Ecto neural progenitor cell (in vitro differentiated cells): ENCODE data around the gene PGM1.
"Not testable (repeated sequence)": the region's sequence is repeated elsewhere in the genome, so short reads cannot be mapped to it uniquely, and the experiment has no call there.

Experiments used
- DNase-seq: peaks from one replicate; pipeline ENCODE4 v3.0.0-alpha.2; 2018; ENCODE audit warnings: low spot score

PGM1 gene

DNA sequence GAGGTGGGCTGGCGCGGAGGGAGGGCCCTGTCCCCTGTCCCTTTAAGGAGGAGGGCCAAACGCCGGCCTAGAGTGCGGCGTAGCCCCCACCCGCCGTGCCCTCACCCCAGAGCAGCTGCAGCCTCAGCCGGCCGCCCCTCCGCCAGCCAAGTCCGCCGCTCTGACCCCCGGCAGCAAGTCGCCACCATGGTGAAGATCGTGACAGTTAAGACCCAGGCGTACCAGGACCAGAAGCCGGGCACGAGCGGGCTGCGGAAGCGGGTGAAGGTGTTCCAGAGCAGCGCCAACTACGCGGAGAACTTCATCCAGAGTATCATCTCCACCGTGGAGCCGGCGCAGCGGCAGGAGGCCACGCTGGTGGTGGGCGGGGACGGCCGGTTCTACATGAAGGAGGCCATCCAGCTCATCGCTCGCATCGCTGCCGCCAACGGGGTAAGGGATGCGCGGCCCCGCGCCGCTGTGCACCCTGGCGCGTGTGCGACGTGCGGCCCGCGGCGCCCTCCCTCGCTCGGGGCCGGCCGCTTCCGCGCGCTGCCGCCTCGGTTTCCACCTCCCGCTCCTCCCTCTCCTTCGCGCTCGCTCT is at the start of gene PGM1:
Gene PGM1, plus strand, starts transcription at position 109 of the 583 bp plus-strand sequence. Its CDS starts 78 bp downstream, at position 187.
- DNase-seq: peak; percentile 84

DNA sequence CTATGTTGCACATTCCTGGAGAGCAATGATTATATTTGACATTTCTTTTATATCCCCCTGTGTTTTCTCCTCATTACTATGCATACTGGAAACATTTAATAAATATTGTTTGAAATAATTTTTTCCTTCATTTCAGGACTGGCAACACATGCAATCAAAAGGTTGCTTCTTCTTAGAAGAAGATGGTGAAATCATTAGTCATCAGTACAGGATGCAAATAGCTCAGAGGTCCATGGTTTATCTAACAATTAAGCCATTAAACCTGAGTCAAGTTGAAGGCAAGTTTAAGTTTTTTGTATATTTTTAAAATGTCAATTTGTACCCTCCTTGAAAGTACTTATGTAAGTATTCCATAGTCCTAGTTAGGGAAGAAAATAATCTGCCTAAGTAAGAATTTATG is 47.4 kb upstream of the PGM1 start:
- no peak for DNase-seq

DNA sequence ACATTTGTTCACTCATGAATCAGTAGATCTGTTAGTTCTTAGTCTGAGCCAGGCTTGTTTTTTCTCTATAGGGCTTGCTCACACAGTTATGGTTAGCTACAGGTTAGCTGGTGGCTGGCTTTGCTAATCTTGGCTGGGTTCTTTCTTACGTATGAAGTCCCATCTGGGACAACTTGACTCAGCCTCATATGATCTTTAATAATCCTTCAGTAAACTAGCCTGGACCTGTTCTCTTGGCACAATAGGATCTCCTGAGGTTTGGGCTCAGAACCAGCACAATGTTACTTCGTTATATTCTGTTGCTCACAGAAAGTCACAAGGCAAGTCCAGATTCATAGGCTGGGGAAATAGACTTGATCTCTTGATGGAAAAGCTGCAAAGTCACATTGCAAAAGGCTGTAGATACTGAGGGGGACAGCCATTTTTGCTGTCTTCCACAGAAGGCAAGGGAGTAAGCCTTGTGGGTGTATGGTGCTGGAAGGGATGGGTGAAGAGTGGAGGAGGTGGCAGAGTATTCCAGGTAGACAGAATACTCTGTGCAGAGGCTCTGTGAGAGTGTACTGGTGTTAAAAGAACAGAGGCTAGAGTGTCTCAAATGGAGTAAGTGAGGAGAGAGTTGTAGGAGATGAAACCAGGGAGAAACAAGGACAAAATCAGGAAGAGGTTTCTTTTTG is 45.5 kb upstream of the PGM1 start:
- DNase-seq: no peak

DNA sequence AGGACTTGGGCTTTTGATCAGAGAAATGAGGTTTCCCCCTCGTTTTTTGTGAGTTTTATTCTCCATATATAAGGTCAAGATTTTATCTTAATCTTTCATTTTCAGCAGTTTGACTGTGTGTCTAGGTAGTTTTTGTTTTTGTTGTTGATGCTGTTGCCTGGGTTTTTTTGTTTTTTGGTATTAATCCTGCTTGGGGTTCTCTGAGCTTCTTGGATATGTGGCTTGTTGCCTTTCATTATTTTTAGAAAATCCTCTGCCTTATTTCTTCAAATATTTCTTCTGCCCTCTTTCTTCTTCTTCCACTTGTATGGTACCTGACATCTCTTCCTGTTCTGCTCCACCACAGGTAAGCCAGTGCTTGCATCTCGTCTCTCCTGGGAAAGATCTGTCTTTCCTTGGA is 44.9 kb upstream of the PGM1 start:
- DNase-seq: no peak

DNA sequence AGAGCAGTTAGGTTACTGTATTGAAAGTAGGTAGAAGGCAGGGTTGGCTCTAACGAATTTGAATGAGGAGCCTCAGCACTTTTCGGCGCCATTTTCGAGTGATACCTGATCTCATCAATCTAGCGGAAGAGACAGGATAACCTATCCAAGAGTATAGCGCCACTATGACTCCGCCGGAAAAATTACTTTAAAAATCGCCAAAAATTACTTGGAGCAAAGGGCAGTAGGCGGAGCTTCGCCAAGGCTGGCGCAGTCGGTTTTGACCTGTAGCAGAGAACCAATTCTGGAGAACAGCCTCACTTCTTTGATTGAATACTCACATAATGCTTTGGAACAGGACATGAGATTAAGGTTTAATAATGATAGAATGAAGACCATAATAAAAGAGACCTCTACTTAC is 44.3 kb upstream of the PGM1 start:
- DNase-seq: no peak

DNA sequence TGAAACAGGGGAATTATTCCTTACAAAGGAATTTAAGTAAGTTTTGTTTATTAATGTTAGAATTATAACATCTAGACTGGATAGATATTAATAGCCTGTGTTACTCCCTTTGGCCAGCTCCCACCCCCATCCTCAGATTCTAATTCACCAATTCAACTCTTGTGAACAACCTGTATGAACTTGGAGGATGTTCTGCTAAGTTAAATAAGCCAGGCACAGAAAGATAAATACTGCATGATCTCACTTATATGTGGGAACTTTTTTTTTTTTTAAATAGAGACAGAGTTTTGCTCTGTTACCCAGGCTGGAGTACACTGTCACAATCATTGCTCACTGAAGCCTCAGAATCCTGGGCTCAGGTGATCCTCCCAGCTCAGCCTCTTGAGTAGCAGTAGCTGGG is 37.7 kb upstream of the PGM1 start:
- no peak for DNase-seq

DNA sequence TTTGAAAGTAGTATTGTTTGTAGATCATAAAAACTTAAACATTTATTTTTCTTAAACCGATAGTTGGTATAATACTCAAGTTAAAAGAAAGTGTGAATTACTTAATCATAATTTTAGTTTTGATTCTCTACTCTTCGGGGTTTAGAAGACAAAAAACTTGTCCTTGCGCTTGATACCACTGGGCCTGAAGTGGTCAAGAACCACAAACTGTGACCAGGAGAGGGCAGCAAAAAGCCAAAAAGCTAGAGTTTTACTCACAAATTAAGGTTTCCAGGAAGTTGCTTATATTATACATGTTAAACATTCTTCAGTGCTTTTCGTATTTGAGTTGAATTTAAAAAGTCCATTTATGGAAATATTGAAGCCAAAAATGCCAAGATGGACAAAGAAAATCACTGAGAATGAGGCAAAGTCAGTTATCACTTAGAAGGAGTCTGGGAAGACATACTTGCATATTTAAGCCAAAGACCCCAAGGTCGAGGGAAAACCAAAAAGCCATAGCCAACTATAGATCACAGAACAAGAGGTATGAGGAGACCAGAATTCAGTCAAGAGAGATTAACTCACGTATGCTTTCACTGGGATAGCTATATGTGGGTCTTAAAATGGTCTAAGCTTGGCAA is 35.7 kb upstream of the PGM1 start:
- no peak for DNase-seq

DNA sequence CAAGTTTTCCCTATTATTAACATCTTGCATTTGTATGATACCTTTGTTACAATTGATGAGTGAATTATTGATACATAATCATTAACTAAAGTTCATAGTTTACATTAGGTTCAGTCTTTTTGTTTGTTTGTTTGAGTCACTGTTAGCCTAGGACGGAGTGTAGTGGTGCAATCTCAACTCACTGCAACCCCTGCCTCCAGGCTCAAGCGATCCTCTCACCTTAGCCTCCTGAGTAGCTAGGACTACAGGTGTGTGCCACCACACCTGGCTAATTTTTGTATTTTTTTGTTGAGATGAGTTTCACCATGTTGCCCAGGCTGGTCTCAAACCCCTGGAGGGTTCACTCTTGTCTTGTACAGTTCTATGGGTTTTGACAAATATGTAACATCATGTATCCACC is 33.9 kb upstream of the PGM1 start:
- DNase-seq: no peak

DNA sequence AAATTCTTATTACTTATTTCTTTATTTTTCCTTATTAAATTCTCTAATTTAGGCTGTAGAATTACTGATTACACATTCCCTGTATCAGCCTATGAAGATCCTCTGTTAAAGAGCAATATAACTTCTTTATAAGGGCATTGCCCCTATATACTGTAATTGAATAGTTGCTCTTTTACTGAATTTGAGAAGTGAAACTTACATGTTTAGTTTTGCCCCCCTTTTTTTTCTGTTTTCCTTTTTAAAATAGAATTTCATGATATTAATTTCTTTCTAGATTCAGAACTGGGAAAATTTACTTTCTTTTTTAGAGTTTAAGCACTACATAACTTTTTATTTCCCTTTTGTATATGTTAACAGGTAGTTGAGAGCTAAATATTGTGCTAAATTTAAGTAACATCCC is 29.5 kb upstream of the PGM1 start:
- DNase-seq: no peak

DNA sequence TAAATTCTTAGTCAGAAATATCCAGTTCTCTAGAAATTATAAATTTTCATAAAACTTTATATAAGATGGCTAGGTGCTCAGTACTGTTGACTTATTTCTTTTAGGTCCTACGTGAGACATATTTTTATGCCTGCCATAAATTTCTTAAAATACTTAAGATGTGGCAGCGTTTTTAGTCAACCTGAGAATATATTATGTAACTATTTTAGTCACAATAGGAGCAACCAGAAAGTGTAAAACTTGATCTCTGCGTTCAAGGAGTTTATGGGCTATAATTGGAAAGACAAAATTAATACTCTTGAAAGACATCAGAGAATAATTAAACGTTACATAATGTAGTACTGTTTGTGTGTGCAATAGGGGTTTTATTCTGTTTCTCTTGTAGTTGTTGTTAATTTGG is 24.1 kb upstream of the PGM1 start:
- DNase-seq: no peak

DNA sequence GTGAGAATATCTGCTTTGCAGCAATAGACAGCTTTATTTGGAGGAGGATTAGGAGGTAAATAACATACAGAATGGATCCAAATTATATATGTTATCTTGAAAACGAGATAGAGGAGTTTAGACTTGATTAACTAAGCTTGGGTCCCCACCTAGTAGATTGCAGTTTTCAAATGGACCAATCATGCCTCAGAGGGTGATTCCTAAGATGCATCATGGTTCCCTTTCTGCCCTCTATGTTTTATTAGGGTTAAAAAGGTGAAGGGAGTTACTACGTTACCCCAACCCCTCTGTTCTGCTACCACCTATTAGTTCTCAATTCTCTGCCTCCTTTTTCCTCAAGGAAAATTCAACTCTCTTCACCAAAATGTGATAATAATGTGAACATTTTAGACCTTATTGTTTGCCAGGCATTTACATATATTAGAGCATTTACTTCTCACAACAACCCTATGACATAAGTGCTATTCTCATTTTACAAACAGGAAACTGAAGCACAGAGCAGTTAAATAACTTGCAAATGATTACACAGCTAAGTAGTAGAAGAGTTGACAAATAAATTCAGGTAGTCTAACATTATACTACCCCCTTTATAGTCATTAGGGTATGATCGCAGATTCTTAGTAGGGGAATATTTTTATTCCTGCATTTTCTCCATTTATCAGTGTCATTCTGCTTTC is 23.4 kb upstream of the PGM1 start:
- no peak for DNase-seq

DNA sequence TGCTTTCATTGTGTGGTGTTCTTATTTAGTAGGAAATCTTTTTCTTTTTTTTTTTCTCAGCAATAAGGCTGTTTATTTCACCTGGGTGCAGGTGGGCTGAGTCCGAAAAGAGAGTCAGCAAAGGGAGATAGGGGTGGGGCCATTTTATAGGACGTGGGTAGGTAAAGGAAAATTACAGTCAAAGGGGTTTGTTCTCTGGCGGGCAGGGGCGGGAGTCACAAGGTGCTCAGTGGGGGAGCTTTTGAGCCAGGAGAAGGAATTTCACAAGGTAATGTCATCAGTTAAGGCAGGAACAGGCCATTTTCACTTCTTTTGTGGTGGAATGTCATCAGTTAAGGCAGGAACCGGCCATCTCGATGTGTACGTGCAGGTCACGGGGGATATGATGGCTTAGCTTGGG is 20.5 kb upstream of the PGM1 start:
- DNase-seq: not testable (repeated sequence)

DNA sequence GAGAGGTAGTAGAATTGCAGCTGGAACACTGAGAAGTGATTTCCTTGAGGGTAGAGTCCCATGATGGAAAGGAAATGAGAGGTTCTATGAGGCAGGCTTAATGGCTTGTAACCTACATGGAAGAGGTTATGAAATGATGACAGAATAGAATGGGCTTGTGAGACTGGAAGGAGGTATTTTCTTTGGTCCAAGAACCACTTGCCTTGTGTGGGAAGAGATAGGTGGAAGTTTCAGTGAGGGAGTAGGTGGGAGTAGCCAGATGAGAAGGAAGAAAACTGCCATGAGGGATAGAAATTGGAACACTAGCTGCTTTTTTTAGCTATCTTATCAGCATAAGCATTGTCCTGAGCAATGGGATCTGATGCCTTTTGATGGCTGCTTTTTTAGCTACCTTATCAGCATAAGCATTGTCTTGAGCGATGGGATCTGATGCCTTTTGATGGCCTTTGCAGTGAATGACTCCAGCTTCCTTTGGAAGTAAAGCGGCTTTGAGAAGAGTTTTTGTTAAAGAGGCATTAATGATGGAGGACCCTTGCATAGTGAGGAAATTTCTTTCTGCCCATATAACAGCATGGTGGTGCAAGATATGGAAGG is 18.9 kb upstream of the PGM1 start:
- not testable (repeated sequence) for DNase-seq

DNA sequence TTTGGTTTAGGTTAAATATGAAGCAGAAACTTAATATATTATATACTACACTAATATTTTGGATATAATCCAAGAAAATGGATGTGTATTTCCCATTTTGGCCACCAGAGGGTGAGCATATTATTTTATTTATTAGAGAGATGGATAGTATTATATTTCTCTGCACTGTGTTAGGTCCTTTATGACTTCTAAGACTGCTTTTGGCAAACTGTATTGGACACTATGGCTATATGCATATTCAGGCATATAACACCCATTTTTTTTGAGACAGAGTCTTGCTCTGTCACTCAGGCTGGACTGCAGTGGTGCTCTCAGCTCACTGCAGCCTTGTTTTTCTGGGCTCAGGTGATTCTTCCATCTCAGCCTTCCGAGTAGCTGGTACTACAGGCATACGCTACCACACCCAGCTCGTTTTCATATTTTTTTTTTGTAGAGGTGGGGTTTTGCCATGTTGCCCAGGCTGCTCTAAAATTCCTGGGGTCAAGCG is 17.8 kb upstream of the PGM1 start:
- DNase-seq: no peak

DNA sequence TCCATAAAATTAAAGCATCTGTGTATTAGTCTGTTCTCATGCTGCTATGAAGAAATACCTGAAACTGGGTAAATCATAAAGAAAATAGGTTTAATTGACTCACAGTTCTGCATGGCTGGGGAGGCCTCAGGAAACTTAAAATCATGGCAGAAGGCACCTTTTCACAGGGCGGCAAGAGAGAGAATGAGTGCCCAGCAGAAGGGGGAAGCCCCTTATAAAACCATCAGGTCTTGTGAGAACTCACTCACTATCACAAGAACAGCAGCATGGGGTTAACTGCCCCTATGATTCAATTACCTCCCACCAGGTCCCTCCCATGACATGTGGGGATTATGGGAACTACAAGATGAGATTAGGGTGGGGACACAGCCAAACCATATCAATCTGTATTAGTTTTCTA is 6.9 kb upstream of the PGM1 start:
- not testable (repeated sequence) for DNase-seq

DNA sequence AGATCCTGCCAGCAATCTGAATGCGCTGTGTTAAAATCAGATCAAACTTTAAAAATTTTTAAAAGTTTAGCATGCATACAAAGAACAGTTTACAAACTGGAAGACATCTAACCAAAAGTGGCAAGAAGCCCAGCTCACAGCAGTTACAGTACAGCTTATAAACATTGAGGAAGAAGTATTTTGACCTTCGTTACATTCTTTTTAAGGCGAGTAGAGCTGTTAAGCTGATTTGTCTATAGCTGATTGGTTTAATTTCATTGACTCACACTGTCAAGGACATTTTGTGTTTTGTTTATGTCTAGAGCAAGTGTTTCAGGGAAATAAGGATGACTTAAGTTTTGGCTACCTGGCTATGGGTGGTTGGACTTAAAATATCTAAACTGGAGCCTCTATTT is 3.0 kb upstream of the PGM1 start:
- DNase-seq: no peak

DNA sequence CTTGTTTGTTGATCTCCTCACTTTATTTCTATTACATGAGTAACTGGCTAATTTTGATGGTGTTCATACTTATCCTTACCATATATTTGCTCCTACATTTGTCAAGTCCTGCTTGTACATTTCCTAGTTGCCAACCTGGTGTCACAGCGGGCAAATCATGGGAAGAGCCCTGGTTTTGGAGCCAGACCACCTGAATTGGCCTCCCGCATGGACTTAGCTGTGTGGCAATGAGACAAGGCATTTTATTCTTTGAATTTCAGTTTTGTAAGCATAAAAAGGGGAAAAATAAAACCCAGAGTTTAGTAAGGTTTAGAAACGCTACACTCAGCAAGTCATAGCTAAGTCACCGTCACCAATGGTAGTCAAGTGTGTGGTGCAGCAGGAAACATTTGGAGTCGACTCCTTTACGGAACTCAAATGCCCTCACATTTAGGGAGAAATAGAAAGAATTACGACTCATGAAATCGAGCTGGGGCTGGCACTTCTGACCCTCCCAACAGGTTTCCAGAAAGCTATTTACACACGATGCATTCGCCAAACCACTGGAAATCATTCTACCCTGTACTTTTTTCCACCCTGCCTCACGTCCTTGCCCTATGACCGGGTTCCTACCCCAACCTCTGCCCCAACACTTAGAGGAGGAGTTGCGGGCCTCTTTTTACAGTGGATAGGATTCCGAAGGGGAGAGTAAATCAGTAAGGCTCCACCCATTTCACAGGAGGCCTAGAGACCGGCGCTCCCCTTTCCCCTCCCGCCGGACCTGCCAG is 492 bp upstream of the PGM1 start:
- no peak for DNase-seq

DNA sequence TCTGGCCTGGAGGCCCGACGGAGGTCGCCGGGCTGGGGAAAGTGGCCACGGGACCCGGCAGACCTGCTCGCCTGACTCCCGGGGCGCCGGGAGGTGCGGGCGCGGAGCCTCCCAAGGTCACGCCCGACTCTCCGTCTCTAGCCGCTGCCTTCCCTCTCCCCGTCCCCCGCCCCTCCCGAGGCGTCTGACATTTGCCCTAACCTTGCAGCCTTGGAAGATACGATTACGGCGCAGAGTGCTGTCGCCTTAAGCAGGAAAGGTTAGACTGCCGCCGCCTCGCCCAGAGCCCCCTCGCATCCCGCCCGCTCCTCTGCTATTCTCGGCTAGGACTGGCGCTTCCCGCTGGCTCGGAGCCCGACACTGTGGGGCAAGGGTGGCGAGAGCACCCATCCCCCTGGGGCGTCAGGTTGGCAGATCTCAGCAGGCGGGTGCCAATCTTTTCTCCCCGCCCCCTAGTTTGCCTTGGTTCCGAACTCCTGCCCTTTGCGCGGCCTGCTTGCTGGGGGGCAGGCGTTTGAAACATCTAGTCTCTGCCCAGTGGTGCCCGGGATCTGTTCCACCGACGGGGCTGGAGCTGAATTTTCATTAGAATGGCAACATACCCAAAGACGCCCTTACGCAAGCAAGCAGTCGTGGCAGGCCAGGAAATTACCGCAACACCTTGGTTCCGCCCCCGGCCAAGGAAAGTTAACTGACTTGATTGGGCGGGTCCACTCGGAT is 835 bp downstream of the PGM1 start:
- peak; percentile 76 for DNase-seq

DNA sequence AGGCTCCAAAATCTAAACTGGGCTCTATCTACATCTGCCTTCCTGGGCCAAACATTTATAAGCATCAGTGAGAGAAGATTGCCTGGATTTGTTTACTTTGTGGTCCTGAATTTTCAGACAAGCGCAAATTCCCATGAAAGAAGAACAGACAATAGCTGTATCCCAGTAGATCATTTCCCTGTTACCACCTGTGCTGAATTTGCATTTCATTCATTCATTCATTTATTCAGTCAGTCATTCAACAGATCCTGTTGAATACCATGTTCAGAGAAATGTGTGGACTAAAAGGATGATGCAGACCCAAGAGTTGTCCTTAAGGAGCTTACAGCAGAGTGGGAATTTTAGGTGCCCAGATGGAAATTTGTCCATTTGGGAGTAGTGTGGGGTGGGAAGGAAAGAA is 2.2 kb downstream of the PGM1 start:
- no peak for DNase-seq

DNA sequence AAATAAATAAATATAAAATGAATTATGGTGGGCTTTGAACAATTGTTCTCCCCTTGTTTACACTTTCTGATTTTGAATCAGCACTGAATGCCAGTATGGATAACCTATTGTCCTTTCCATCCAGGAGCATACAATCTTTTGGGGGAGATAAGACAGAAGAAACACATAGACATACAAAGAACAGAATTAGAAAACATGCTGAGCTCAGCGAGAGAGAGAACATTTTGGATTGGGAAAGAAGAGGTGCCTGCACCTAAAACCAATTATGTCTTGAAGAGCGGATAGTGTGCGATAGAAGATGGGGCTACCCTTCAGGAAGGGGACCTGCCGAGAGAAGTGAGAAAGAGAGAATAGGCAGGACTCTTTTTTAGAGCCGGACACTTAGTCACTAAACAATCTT is 6.6 kb downstream of the PGM1 start:
- no peak for DNase-seq

DNA sequence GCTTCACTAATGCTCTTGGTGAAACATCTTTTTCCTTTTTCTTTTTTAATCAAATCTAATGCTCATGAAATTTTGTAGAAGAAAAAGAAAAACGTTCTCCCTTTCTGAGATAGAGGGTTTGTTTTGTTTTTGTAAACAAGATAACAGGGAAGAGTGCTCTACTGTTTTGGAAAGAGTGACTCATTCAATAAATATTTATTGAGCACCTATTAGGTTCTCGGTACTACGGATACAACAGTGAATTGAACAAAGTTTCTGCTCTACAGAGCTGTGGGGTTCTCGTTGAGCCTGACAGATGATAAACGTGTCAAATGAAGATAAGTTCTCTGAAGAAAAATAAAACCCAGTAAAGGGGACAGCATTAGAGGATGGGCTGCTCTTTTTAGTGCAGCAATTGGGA is 7.0 kb downstream of the PGM1 start:
- no peak for DNase-seq
